Measurements from ENCODE around the gene UHRF1.
"Not testable (repeated sequence)": the region's sequence is repeated elsewhere in the genome, so short reads cannot be mapped to it uniquely, and the experiment has no call there.

The UHRF1 gene

GRCh38 chr19:4877753-4878490 is 31.4 kb upstream of the UHRF1 start:
- Histone ChIP-seq H3K27me3 (ENCODE audit: control insufficient read depth in 2 of 2, insufficient read depth in 2 of 2, low read length in 2 of 2) (no peaks in the 10 kb centered on the region), H3K4me1 (ENCODE audit: control insufficient read depth in 2 of 2, insufficient read depth in 2 of 2, low read length in 2 of 2) (no peaks in the 10 kb centered on the region), H3K27ac (ENCODE audit: low read depth in 2 of 2, low read length in 2 of 2) (no peak overlapping the region), H3K9me3 (ENCODE audit: control insufficient read depth in 2 of 2, low read length in 2 of 2) (no peaks in the 10 kb centered on the region), H3K9ac (ENCODE audit: low read depth in 1 of 2, low read length in 2 of 2) (no peak overlapping the region), H3K4me3 (ENCODE audit: low read length in 2 of 2) (no peak overlapping the region), H3K36me3 (ENCODE audit: control insufficient read depth in 2 of 2, insufficient read depth in 2 of 2, low read length in 2 of 2) (no peaks in the 10 kb centered on the region)

GRCh38 chr19:4878491-4878968 is 30.8 kb upstream of the UHRF1 start:
- Histone ChIP-seq H3K27ac (ENCODE audit: low read depth in 2 of 2, low read length in 2 of 2) (no peak overlapping the region), H3K4me1 (ENCODE audit: control insufficient read depth in 2 of 2, insufficient read depth in 2 of 2, low read length in 2 of 2) (no peaks in the 10 kb centered on the region), H3K9ac (ENCODE audit: low read depth in 1 of 2, low read length in 2 of 2) (no peak overlapping the region), H3K9me3 (ENCODE audit: control insufficient read depth in 2 of 2, low read length in 2 of 2) (no peaks in the 10 kb centered on the region), H3K36me3 (ENCODE audit: control insufficient read depth in 2 of 2, insufficient read depth in 2 of 2, low read length in 2 of 2) (no peaks in the 10 kb centered on the region), H3K4me3 (ENCODE audit: low read length in 2 of 2) (no peak overlapping the region), H3K27me3 (ENCODE audit: control insufficient read depth in 2 of 2, insufficient read depth in 2 of 2, low read length in 2 of 2) (no peaks in the 10 kb centered on the region)

GRCh38 chr19:4879041-4879440 is 30.3 kb upstream of the UHRF1 start:
- Histone ChIP-seq H3K27me3 (ENCODE audit: control insufficient read depth in 2 of 2, insufficient read depth in 2 of 2, low read length in 2 of 2) (no peaks in the 10 kb centered on the region), H3K9ac (ENCODE audit: low read depth in 1 of 2, low read length in 2 of 2) (no peak overlapping the region), H3K27ac (ENCODE audit: low read depth in 2 of 2, low read length in 2 of 2) (no peak overlapping the region)

GRCh38 chr19:4882874-4883273 is 26.4 kb upstream of the UHRF1 start:
- H3K9ac ChIP-seq (ENCODE audit: low read depth in 1 of 2, low read length in 2 of 2); H3K4me1 ChIP-seq (ENCODE audit: control insufficient read depth in 2 of 2, insufficient read depth in 2 of 2, low read length in 2 of 2); H3K9me3 ChIP-seq (ENCODE audit: control insufficient read depth in 2 of 2, low read length in 2 of 2); H3K27me3 ChIP-seq (ENCODE audit: control insufficient read depth in 2 of 2, insufficient read depth in 2 of 2, low read length in 2 of 2); H3K27ac ChIP-seq (ENCODE audit: low read depth in 2 of 2, low read length in 2 of 2); H3K36me3 ChIP-seq (ENCODE audit: control insufficient read depth in 2 of 2, insufficient read depth in 2 of 2, low read length in 2 of 2); H3K4me3 ChIP-seq (ENCODE audit: low read length in 2 of 2): not testable (repeated sequence)

More at GRCh38 chr19:4879041-4879440, 30.3 kb upstream of the UHRF1 start:
- no peaks in the 10 kb centered on the region for H3K4me1 ChIP-seq (ENCODE audit: control insufficient read depth in 2 of 2, insufficient read depth in 2 of 2, low read length in 2 of 2)
- H3K4me3 ChIP-seq (ENCODE audit: low read length in 2 of 2), result no peak overlapping the region
- no peaks in the 10 kb centered on the region for H3K9me3 ChIP-seq (ENCODE audit: control insufficient read depth in 2 of 2, low read length in 2 of 2)
- no peaks in the 10 kb centered on the region for H3K36me3 ChIP-seq (ENCODE audit: control insufficient read depth in 2 of 2, insufficient read depth in 2 of 2, low read length in 2 of 2)

GRCh38 chr19:4884993-4885392 is 24.3 kb upstream of the UHRF1 start:
- not testable (repeated sequence) for H3K27ac ChIP-seq (ENCODE audit: low read depth in 2 of 2, low read length in 2 of 2); H3K9me3 ChIP-seq (ENCODE audit: control insufficient read depth in 2 of 2, low read length in 2 of 2); H3K27me3 ChIP-seq (ENCODE audit: control insufficient read depth in 2 of 2, insufficient read depth in 2 of 2, low read length in 2 of 2); H3K4me3 ChIP-seq (ENCODE audit: low read length in 2 of 2); H3K36me3 ChIP-seq (ENCODE audit: control insufficient read depth in 2 of 2, insufficient read depth in 2 of 2, low read length in 2 of 2); H3K4me1 ChIP-seq (ENCODE audit: control insufficient read depth in 2 of 2, insufficient read depth in 2 of 2, low read length in 2 of 2); H3K9ac ChIP-seq (ENCODE audit: low read depth in 1 of 2, low read length in 2 of 2)

- H3K9me3 ChIP-seq (ENCODE audit: control insufficient read depth in 2 of 2, low read length in 2 of 2); H3K27me3 ChIP-seq (ENCODE audit: control insufficient read depth in 2 of 2, insufficient read depth in 2 of 2, low read length in 2 of 2); H3K27ac ChIP-seq (ENCODE audit: low read depth in 2 of 2, low read length in 2 of 2); H3K4me3 ChIP-seq (ENCODE audit: low read length in 2 of 2); H3K36me3 ChIP-seq (ENCODE audit: control insufficient read depth in 2 of 2, insufficient read depth in 2 of 2, low read length in 2 of 2); H3K4me1 ChIP-seq (ENCODE audit: control insufficient read depth in 2 of 2, insufficient read depth in 2 of 2, low read length in 2 of 2); H3K9ac ChIP-seq (ENCODE audit: low read depth in 1 of 2, low read length in 2 of 2): not testable (repeated sequence)
These were observed 21.5 kb upstream of the UHRF1 start for GRCh38 chr19:4887803-4888202.

GRCh38 chr19:4889034-4889815 is 20.1 kb upstream of the UHRF1 start:
- Histone ChIP-seq H3K4me1 (ENCODE audit: control insufficient read depth in 2 of 2, insufficient read depth in 2 of 2, low read length in 2 of 2) (no peaks in the 10 kb centered on the region), H3K27me3 (ENCODE audit: control insufficient read depth in 2 of 2, insufficient read depth in 2 of 2, low read length in 2 of 2) (no peaks in the 10 kb centered on the region), H3K4me3 (ENCODE audit: low read length in 2 of 2) (no peak overlapping the region), H3K9me3 (ENCODE audit: control insufficient read depth in 2 of 2, low read length in 2 of 2) (no peaks in the 10 kb centered on the region), H3K36me3 (ENCODE audit: control insufficient read depth in 2 of 2, insufficient read depth in 2 of 2, low read length in 2 of 2) (no peaks in the 10 kb centered on the region), H3K9ac (ENCODE audit: low read depth in 1 of 2, low read length in 2 of 2) (no peak overlapping the region), H3K27ac (ENCODE audit: low read depth in 2 of 2, low read length in 2 of 2) (no peak overlapping the region)

- no peak overlapping the region for H3K27ac ChIP-seq (ENCODE audit: low read depth in 2 of 2, low read length in 2 of 2)
- no peak overlapping the region for H3K9ac ChIP-seq (ENCODE audit: low read depth in 1 of 2, low read length in 2 of 2)
- no peaks in the 10 kb centered on the region for H3K36me3 ChIP-seq (ENCODE audit: control insufficient read depth in 2 of 2, insufficient read depth in 2 of 2, low read length in 2 of 2)
- H3K4me1 ChIP-seq (ENCODE audit: control insufficient read depth in 2 of 2, insufficient read depth in 2 of 2, low read length in 2 of 2), result no peaks in the 10 kb centered on the region
- no peaks in the 10 kb centered on the region for H3K27me3 ChIP-seq (ENCODE audit: control insufficient read depth in 2 of 2, insufficient read depth in 2 of 2, low read length in 2 of 2)
- no peak overlapping the region for H3K4me3 ChIP-seq (ENCODE audit: low read length in 2 of 2)
- H3K9me3 ChIP-seq (ENCODE audit: control insufficient read depth in 2 of 2, low read length in 2 of 2), result no peaks in the 10 kb centered on the region
These were observed 18.2 kb upstream of the UHRF1 start for GRCh38 chr19:4891066-4891465.

- H3K9ac ChIP-seq (ENCODE audit: low read depth in 1 of 2, low read length in 2 of 2); H3K27ac ChIP-seq (ENCODE audit: low read depth in 2 of 2, low read length in 2 of 2); H3K27me3 ChIP-seq (ENCODE audit: control insufficient read depth in 2 of 2, insufficient read depth in 2 of 2, low read length in 2 of 2); H3K4me1 ChIP-seq (ENCODE audit: control insufficient read depth in 2 of 2, insufficient read depth in 2 of 2, low read length in 2 of 2); H3K36me3 ChIP-seq (ENCODE audit: control insufficient read depth in 2 of 2, insufficient read depth in 2 of 2, low read length in 2 of 2); H3K4me3 ChIP-seq (ENCODE audit: low read length in 2 of 2); H3K9me3 ChIP-seq (ENCODE audit: control insufficient read depth in 2 of 2, low read length in 2 of 2): not testable (repeated sequence)
These were observed 16.3 kb upstream of the UHRF1 start for GRCh38 chr19:4892962-4893361.

GRCh38 chr19:4896372-4896771 is 12.9 kb upstream of the UHRF1 start:
- no peaks in the 10 kb centered on the region for H3K36me3 ChIP-seq (ENCODE audit: control insufficient read depth in 2 of 2, insufficient read depth in 2 of 2, low read length in 2 of 2)
- no peaks in the 10 kb centered on the region for H3K27me3 ChIP-seq (ENCODE audit: control insufficient read depth in 2 of 2, insufficient read depth in 2 of 2, low read length in 2 of 2)
- H3K4me3 ChIP-seq (ENCODE audit: low read length in 2 of 2), result no peak overlapping the region
- H3K9ac ChIP-seq (ENCODE audit: low read depth in 1 of 2, low read length in 2 of 2), result no peak overlapping the region
- no peaks in the 10 kb centered on the region for H3K4me1 ChIP-seq (ENCODE audit: control insufficient read depth in 2 of 2, insufficient read depth in 2 of 2, low read length in 2 of 2)
- no peaks in the 10 kb centered on the region for H3K9me3 ChIP-seq (ENCODE audit: control insufficient read depth in 2 of 2, low read length in 2 of 2)
- no peak overlapping the region for H3K27ac ChIP-seq (ENCODE audit: low read depth in 2 of 2, low read length in 2 of 2)

All from mucosa of rectum (tissue), 2 donors.